HG03378 (cell line): Measurements from ENCODE around the gene RUNX1.
A peak's percentile ranks its signal among the peaks of the same experiment; 100 is the strongest.

ENCODE experiments used
- ATAC-seq: cut with Tn5 transposase; IDR thresholded peaks from one replicate; pipeline ENCODE4 v1.9.1; 2021; ENCODE audit warnings: mild to moderate bottlenecking, moderate library complexity; ENCODE audit not compliant: unreplicated experiment

The RUNX1 gene

DNA sequence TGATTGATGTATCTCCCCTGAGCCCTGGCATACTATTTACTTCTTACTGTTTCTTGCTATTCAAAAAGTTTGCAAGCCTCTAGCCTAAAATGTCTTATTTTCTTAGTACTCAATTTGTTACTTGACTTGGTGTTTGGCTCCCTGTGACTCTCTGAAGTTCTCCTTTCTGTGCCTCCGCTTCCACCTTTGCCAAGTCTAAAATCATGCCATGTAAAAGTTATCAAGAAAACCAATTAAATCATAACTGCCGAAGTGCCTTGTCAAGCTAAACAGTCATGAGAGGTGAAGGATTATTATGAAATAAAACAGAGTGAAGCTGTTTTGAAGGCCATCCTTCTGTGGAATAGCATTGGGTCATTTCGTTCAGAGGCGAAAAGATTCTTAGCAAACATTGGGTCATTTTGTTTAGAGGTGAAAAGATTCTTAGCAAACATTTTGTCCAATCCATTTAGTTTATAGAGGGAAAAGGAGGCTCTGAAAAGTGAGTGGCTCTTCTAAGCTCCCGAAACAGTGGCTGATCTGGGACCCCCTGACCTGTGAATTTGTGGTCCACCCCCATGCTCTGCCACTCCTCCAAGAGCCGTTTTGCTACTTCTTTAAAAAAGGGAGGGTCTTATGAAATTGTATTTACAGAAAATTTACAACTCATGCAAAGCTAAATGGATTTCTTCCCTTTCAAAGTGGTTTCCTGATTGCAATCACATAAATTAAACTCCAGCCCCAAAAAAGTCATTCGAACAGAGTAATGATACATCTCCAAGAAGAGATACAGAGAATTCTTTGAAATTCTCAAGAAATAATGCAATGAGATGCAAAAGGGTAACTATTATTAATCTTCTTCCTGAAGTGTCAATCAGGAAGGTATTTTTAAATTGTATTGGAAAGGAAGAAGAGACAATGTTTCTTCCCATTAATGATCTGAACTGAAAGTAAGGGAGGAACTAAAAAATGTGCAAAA, 141.4 kb downstream of the RUNX1 start:
- ATAC-seq, result no peak

DNA sequence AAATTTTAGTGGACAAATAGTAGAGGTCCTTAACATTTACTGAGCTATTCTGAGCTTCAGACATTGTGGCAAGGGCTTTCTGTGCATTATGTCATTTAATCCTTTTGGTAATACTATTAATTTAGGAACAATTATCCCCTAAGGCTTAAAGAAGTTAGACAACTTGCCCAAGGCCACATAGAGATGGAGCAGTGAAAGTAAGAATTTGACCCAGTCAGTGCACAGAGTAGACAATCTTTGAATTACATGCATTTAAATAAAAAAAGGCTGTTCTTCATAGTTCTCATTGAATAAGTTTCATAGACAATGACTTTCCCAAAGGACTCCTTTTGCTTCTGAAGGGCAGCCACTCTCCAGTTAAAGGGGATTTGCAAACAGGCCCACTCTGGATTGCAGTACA, 142.7 kb downstream of the RUNX1 start:
- ATAC-seq, result no peak

DNA sequence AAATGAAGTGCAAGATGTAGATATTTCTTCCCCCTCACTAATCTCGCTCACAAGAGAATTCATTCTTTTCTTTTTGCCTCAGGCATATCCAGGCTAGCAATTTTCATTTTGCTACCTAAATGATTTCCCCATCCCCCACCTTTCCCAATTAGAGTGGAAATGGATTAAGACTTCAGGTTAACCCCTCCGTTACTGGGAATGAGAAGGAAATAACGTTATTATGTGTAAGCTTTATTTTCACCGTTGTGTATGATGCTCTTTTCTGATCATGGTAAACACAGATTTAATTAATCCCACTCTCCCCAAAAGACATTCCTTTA, 143.9 kb downstream of the RUNX1 start:
- ATAC-seq, result no peak

DNA sequence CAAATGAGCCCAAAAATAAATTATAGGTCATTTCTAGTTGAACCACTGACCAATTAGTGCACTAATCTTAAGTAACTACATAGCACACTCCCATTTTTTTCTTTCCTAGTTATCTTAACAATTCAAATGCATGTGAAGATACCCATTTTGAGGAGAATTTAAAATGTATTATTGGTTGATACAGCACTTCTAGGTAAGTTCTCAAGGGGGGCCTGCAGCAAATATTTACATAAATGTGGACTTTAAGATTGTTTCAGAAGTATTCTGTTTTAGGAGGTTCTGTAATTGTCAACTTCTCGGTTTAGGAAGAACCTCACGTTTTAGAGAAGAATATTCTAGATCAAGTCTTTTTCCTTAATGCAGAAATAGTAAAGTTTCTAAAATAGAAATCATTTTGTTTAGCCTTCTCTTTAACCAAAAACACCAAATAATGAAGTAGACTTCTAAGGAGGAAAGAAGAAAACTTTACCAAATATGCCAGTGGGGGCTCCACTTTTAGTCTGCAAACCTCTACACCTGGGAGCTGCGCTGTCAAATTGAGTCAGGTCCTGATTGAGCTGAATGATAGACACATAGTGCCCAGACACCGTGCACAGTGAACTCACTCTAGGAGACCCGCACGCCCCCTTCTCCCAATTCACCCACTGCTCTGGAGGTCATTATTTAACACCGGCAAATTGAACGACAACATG, 144.4 kb downstream of the RUNX1 start:
- no peak for ATAC-seq

DNA sequence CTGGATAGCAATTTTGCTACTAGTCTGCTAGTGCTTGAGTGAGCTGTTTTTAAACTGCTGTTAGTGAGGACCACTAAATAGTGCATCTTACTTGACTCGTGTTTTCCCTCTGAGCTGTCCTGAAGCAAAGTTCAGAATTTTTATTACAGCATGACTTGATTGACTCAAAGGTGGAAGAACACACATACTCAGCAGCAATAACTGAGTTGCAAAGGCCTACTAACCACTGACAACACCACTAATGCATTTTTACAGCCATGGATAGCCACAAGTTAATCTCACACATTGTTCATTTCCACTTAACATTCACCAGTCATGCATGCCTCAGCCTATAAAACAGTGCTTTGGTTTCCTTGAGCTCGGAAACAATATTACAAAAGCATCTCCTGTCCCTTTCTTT, 148.7 kb downstream of the RUNX1 start:
- no peak for ATAC-seq

DNA sequence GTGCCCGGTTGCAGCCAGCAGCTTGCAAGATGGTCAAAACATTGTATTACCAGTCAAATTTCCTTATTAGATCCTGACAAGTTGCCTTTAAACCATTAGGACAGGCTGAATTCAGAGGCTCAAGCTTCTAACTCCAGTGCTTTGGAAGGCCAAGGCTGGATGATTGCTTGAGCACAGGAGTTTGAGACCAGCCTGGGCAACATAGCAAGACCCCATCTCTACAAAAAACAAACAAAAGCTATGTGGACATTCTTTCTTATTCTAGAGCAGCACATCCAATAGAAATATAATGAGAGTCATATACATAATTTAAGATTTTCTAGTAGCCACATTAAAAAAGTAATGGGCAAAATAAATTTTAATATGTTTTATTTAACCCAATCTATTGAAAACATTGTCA, 149.3 kb downstream of the RUNX1 start:
- ATAC-seq, result no peak

DNA sequence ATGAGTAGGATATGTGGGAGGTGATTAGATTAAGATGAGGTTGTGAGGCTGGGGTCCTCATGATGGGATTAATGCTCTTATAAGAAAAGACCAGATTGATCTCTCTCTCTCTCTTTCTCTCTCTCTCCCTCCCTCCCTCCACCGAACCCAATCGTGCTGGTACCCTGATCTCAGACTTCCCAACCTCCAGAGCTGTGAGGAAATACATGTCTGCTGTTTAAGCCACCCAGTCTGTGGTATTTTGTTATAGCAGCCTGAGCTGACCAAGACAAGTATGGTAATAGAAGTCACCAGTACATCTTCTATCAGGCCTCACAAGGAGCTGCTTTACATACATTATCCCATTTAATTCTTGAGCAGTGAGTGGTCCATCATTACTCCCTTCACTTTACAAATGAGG, 149.8 kb downstream of the RUNX1 start:
- no peak for ATAC-seq

DNA sequence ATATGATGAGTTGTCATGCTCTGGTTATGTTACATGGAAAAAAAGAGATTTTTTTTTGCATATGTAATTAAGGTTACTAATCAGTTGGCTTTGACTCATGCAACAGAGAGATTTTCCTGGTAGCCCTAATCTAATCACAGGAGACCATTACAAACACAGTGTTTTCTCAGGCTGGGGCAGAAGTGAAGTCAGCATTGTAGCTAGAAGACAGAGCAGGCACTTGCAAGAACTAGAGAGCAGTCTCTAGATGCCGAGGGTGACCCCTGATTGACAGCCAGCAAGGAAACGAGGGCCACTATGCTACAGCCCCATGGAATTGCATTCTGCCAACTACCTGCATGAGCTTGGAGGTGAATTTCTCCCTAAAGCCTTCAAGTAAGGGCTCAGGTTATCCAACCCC, 151.3 kb downstream of the RUNX1 start:
- ATAC-seq, result no peak

DNA sequence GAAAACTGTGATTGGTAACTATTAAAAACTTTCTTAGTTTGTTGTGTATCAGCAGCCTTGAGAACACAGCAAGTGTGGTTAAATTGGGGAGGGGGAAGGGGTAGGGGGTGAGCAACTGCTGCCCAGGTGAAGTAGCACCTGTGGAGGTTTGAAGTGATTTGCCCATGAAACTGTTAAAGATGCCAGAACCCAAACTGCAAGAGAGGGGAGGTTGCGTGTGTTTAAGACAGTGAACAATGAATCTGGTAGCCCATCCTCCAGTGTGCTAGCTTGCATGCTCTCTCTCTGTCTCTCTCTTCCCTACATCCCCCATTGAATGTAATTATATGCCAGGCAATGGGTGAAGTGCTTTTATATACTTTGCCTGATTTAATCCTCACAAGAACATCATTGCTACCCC, 154.7 kb downstream of the RUNX1 start:
- no peak for ATAC-seq

DNA sequence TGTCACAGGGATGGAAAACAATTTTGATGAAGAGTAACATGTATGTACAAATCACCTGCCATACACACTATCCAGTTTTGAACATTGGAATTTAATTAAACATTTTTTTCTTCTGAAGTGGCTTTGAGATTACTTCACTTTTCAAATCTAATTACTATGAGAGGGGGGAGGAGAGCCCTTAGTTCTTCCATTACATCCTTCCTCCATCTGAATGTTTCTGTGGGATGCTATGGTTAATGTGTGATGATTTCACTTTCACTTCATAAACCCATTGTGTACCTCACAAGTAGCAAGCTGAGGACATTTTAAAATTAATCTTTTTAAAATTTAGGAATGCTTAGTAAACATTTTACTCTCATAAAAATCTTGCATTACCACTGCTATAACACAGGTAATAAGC, 156.9 kb downstream of the RUNX1 start:
- ATAC-seq, result no peak

DNA sequence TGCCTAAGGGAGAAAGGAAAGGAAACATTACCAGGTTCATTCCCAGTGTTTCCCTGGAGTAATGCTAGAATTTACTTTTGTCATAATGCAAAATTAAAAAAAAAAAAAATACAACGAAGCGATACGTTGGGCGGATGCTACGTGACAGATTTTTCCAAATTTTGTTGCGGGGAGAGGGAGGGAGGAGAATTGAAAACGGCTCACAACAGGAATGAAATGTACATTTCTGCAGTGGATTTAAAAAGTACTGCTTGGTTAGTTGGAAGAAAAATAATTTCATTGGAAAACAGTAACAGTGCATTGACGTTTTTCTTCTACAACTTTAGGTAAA, 157.5 kb downstream of the RUNX1 start:
- no peak for ATAC-seq

DNA sequence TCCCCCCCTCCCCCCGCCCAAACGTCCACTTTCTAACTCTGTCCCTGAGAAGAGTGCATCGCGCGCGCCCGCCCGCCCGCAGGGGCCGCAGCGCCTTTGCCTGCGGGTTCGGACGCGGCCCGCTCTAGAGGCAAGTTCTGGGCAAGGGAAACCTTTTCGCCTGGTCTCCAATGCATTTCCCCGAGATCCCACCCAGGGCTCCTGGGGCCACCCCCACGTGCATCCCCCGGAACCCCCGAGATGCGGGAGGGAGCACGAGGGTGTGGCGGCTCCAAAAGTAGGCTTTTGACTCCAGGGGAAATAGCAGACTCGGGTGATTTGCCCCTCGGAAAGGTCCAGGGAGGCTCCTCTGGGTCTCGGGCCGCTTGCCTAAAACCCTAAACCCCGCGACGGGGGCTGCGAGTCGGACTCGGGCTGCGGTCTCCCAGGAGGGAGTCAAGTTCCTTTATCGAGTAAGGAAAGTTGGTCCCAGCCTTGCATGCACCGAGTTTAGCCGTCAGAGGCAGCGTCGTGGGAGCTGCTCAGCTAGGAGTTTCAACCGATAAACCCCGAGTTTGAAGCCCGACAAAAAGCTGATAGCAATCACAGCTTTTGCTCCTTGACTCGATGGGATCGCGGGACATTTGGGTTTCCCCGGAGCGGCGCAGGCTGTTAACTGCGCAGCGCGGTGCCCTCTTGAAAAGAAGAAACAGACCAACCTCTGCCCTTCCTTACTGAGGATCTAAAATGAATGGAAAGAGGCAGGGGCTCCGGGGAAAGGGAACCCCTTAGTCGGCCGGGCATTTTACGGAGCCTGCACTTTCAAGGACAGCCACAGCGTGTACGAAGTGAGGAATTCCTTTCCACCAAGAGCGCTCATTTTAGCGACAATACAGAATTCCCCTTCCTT, 158.1 kb downstream of the RUNX1 start:
- no peak for ATAC-seq

DNA sequence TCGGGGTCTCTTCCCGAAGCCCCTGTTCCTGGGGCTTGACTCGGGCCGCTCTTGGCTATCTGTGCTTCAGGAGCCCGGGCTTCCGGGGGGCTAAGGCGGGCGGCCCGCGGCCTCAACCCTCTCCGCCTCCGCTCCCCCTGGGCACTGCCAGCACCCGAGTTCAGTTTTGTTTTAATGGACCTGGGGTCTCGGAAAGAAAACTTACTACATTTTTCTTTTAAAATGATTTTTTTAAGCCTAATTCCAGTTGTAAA, 158.7 kb downstream of the RUNX1 start:
- ATAC-seq, result no peak

DNA sequence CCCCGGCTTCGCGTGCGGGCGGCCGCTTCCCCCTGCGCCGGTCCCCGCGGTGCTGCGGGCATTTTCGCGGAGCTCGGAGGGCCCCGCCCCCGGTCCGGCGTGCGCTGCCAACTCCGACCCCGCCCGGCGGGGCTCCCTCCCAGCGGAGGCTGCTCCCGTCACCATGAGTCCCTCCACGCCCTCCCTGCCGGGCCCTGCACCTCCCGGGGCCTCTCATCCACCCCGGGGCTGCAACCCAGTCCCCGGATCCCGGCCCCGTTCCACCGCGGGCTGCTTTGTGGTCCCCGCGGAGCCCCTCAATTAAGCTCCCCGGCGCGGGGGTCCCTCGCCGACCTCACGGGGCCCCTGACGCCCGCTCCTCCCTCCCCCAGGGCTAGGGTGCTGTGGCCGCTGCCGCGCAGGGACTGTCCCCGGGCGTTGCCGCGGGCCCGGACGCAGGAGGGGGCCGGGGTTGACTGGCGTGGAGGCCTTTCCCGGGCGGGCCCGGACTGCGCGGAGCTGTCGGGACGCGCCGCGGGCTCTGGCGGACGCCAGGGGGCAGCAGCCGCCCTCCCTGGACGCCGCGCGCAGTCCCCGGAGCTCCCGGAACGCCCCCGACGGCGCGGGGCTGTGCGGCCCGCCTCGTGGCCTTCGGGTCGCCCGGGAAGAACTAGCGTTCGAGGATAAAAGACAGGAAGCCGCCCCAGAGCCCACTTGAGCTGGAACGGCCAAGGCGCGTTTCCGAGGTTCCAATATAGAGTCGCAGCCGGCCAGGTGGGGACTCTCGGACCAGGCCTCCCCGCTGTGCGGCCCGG, 159.2 kb downstream of the RUNX1 start:
- ATAC-seq, result no peak

DNA sequence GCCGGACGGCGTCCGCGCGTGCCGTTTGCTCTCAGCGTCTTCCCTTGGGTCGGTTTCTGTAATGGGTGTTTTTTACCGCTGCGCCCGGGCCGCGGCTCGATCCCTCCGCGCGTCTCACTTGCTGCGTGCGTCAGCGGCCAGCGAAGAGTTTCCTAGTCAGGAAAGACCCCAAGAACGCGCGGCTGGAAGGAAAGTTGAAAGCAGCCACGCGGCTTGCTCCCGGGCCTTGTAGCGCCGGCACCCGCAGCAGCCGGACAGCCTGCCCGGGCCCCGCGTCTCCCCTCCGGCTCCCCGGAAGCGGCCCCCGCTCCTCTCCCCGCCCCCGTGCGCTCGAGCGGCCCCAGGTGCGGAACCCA, 159.8 kb downstream of the RUNX1 start:
- peak; percentile 13 for ATAC-seq

DNA sequence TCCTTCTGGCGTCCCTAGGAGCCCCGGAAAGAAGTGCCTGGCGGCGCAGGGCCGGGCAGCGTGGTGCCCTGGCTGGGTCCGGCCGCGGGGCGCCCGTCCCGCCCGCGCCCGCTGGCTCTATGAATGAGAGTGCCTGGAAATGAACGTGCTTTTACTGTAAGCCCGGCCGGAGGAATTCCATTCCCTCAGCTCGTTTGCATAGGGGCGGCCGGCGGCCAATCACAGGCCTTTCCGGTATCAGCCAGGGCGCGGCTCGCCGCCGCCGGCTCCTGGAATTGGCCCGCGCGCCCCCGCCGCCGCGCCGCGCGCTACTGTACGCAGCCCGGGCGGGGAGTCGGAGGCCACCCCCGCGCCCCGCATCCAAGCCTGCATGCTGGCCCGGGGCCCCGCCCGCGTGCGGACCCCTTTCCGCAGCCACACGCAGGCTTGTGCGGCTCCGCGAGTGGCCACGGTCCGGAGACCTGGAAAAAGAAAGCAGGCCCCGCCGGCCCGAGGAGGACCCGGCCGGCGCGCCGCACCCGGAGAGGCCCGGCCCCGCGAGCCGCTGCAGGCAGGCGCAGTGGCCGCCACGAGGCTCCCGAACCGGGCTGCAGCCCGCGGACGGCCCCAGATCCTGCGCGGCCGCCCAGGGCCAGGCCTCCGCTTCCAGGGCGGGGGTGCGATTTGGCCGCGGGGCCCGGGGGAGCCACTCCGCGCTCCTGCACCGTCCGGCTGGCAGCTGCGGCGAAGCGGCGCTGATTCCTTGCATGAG, 160.4 kb downstream of the RUNX1 start:
- peak; percentile 39 for ATAC-seq

DNA sequence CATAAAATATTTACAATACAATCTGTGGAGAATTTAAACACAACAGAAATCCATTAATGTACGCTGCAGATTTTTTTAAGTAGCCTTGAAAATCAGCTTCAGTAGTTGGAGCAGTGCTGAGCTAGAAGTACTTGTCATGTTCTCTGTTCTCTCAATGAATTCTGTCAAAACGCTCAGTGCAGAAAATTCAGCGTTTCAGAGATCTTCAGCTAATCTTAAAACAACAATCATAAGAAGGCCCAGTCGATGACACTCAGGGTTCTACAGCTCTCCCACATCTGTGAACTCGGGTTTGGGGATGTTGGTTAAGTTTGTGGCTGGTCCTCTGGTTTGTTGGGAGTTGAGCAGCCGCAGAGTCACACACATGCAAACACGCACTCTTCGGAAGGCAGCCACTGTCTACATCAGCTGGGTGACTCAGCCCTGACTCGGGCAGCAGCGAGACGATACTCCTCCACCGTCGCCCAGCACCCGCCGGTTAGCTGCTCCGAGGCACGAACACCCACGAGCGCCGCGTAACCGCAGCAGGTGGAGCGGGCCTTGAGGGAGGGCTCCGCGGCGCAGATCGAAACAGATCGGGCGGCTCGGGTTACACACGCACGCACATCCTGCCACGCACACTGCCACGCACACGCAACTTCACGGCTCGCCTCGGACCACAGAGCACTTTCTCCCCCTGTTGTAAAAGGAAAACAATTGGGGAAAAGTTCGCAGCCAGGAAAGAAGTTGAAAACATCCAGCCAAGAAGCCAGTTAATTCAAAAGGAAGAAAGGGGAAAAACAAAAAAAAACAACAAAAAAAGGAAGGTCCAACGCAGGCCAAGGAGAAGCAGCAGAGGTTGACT, 161.2 kb downstream of the RUNX1 start:
- peak; percentile 43 for ATAC-seq

DNA sequence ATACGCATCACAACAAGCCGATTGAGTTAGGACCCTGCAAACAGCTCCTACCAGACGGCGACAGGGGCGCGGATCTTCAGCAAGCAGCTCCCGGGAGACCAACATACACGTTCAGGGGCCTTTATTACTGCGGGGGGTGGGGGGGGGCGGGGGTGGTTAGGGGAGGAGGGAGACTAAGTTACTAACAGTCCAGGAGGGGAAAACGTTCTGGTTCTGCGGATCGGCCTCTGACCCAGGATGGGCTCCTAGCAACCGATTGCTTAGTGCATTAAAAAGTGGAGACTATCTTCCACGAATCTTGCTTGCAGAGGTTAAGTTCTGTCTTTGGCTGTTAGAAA, 162.0 kb downstream of the RUNX1 start:
- ATAC-seq, result no peak

DNA sequence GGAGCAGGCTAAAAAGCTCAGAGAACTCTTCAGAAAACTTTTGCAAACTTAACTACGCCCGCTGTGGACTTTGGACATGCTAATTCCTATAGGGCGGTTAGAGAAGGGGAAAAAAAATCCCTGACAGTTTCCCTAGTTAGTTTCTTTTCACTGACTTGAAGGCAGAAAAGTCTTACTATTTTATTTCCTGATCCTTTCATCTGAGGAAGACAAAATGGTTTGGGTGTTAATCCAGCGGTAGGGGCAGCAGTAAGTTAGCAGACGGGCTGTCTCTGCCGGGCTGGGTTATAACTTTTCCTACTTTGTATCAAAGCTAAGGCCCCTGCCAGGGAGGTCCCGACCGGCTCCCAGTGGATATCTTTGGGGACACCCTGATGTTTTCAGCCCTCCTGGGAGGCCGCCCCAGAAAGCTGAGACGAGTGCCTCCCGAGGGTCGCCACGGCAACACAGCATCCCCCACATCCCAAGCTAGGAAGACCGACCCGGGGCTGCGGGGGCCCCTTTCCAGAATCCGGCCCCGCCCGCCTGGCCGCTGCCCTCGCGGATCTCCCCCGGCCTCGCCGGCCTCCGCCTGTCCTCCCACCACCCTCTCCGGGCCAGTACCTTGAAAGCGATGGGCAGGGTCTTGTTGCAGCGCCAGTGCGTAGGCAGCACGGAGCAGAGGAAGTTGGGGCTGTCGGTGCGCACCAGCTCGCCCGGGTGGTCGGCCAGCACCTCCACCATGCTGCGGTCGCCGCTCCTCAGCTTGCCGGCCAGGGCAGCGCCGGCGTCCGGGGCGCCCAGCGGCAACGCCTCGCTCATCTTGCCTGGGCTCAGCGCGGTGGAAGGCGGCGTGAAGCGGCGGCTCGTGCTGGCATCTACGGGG, 162.6 kb downstream of the RUNX1 start:
- no peak for ATAC-seq
